Measurements from ENCODE around the gene PRKCE. TPM values are rescaled to one million over a fixed set of nuclear protein-coding genes. Genes with fewer than 3 reads are reported as not detected.

The PRKCE gene
- total RNA-seq, 5 donors from 2014 or later (not counting 1 experiment from before 2014, with no cell fraction given): 16.5 to 29.8 (median 23.4) TPM

- no peaks in the 10 kb centered on the region for H3K9me3 ChIP-seq
- H3K4me3 ChIP-seq (ENCODE audit: control insufficient read depth in 1 of 2, extremely low read depth in 1 of 2, low read length in 1 of 2): no peak overlapping the region
- Mint-ChIP-seq H3K36me3 (peaks cover 57% of the 10 kb centered on the region), H3K27me3 (no peaks in the 10 kb centered on the region), H3K4me3 (no peak overlapping the region), H3K4me1 (no peaks in the 10 kb centered on the region), H3K9me3 (no peaks in the 10 kb centered on the region), H3K27ac (no peak overlapping the region)
- peaks cover 0 to 3% of the 10 kb centered on the region in 2 donors for H3K36me3 ChIP-seq (ENCODE audit: control insufficient read depth in 2 of 2, extremely low read depth in 1 of 2, insufficient read depth in 1 of 2, low read length in 1 of 2)
- ChIA-PET POLR2A (no interaction called here), CTCF (no interaction called here)
- no peak overlapping the region for H3K27ac ChIP-seq (ENCODE audit: low read length)
- no peak for DNase-seq
- no peaks in the 10 kb centered on the region for H3K4me1 ChIP-seq (ENCODE audit: control insufficient read depth in 1 of 2, extremely low read depth in 1 of 2, insufficient read depth in 2 of 2, low read length in 2 of 2)
- no CpG with 5 or more reads among the region's 2 CpGs for WGBS (ENCODE audit: insufficient coverage)
- H3K27me3 ChIP-seq (replicated peaks in 1 of 2; ENCODE audit: control insufficient read depth in 2 of 2, extremely low read depth in 1 of 2, insufficient read depth in 2 of 2, low read length in 1 of 2): no peaks in the 10 kb centered on the region
- ATAC-seq (replicated peaks in 1 of 4): no peak
These were observed 357.8 kb downstream of the PRKCE start for GRCh38 chr2:46009315-46009714.

GRCh38 chr2:46009772-46010171 is 358.3 kb downstream of the PRKCE start:
- no CpG with 5 or more reads among the region's 2 CpGs for WGBS (ENCODE audit: insufficient coverage)
- H3K27ac Mint-ChIP-seq: no peak overlapping the region
- H3K4me3 ChIP-seq (ENCODE audit: control insufficient read depth in 1 of 2, extremely low read depth in 1 of 2, low read length in 1 of 2): no peak overlapping the region
- no peak overlapping the region for H3K27ac ChIP-seq (ENCODE audit: low read length)
- no peaks in the 10 kb centered on the region for H3K4me1 Mint-ChIP-seq
- ChIA-PET CTCF (interaction anchor here in 1 of 2 donors (0.7 kb wide), 1 partner anchor 17 kb away, joined by 3 read pairs; no protein-coding TSS in a partner anchor), POLR2A (no interaction called here)
- H3K36me3 Mint-ChIP-seq: peaks cover 57% of the 10 kb centered on the region
- no peaks in the 10 kb centered on the region for H3K27me3 ChIP-seq (replicated peaks in 1 of 2; ENCODE audit: control insufficient read depth in 2 of 2, extremely low read depth in 1 of 2, insufficient read depth in 2 of 2, low read length in 1 of 2)
- H3K4me3 Mint-ChIP-seq: no peak overlapping the region
- no peaks in the 10 kb centered on the region for H3K27me3 Mint-ChIP-seq
- DNase-seq (no peak), ATAC-seq (replicated peaks in 1 of 4) (no peak)
- H3K36me3 ChIP-seq (ENCODE audit: control insufficient read depth in 2 of 2, extremely low read depth in 1 of 2, insufficient read depth in 1 of 2, low read length in 1 of 2): peaks cover 0 to 3% of the 10 kb centered on the region in 2 donors
- H3K9me3 Mint-ChIP-seq: no peaks in the 10 kb centered on the region
- no peaks in the 10 kb centered on the region for H3K9me3 ChIP-seq
- H3K4me1 ChIP-seq (ENCODE audit: control insufficient read depth in 1 of 2, extremely low read depth in 1 of 2, insufficient read depth in 2 of 2, low read length in 2 of 2): no peaks in the 10 kb centered on the region

- ChIA-PET CTCF (interaction anchor here (0.6 to 1.4 kb wide), 7 partner anchors 17 to 640 kb away, joined by 3 to 5 read pairs (median 4); no protein-coding TSS in a partner anchor), POLR2A (no interaction called here)
These were observed 358.9 kb downstream of the PRKCE start for GRCh38 chr2:46010223-46010924.

GRCh38 chr2:46010925-46011490 is 359.5 kb downstream of the PRKCE start:
- ChIA-PET POLR2A (no interaction called here), CTCF (interaction anchor here (0.6 to 1.4 kb wide), 8 partner anchors 207 to 639 kb away, joined by 3 to 5 read pairs (median 4); no protein-coding TSS in a partner anchor)
- Mint-ChIP-seq H3K27me3 (no peaks in the 10 kb centered on the region), H3K4me3 (no peak overlapping the region), H3K36me3 (peaks cover 56% of the 10 kb centered on the region), H3K9me3 (no peaks in the 10 kb centered on the region), H3K4me1 (no peaks in the 10 kb centered on the region), H3K27ac (no peak overlapping the region)
- Histone ChIP-seq H3K36me3 (ENCODE audit: control insufficient read depth in 2 of 2, extremely low read depth in 1 of 2, insufficient read depth in 1 of 2, low read length in 1 of 2) (peaks cover 0 to 3% of the 10 kb centered on the region in 2 donors), H3K27ac (ENCODE audit: low read length) (no peak overlapping the region), H3K9me3 (no peaks in the 10 kb centered on the region), H3K4me3 (ENCODE audit: control insufficient read depth in 1 of 2, extremely low read depth in 1 of 2, low read length in 1 of 2) (no peak overlapping the region), H3K27me3 (replicated peaks in 1 of 2; ENCODE audit: control insufficient read depth in 2 of 2, extremely low read depth in 1 of 2, insufficient read depth in 2 of 2, low read length in 1 of 2) (no peaks in the 10 kb centered on the region), H3K4me1 (ENCODE audit: control insufficient read depth in 1 of 2, extremely low read depth in 1 of 2, insufficient read depth in 2 of 2, low read length in 2 of 2) (no peaks in the 10 kb centered on the region)
- no CpG with 5 or more reads among the region's 3 CpGs for WGBS (ENCODE audit: insufficient coverage)
- peak in 1 of 4 experiments; percentile 38 for ATAC-seq (replicated peaks in 1 of 4)
- DNase-seq: peak in 1 of 35 experiments; percentile 46

More at GRCh38 chr2:46010223-46010924, 358.9 kb downstream of the PRKCE start:
- H3K27ac ChIP-seq (ENCODE audit: low read length): no peak overlapping the region
- H3K27me3 ChIP-seq (replicated peaks in 1 of 2; ENCODE audit: control insufficient read depth in 2 of 2, extremely low read depth in 1 of 2, insufficient read depth in 2 of 2, low read length in 1 of 2): no peaks in the 10 kb centered on the region
- no CpG with 5 or more reads among the region's 5 CpGs for WGBS (ENCODE audit: insufficient coverage)
- H3K36me3 ChIP-seq (ENCODE audit: control insufficient read depth in 2 of 2, extremely low read depth in 1 of 2, insufficient read depth in 1 of 2, low read length in 1 of 2): peaks cover 0 to 3% of the 10 kb centered on the region in 2 donors
- Mint-ChIP-seq H3K27ac (no peak overlapping the region), H3K9me3 (no peaks in the 10 kb centered on the region), H3K27me3 (no peaks in the 10 kb centered on the region), H3K4me3 (no peak overlapping the region), H3K4me1 (no peaks in the 10 kb centered on the region), H3K36me3 (peaks cover 53% of the 10 kb centered on the region)
- H3K4me1 ChIP-seq (ENCODE audit: control insufficient read depth in 1 of 2, extremely low read depth in 1 of 2, insufficient read depth in 2 of 2, low read length in 2 of 2): no peaks in the 10 kb centered on the region
- no peak overlapping the region for H3K4me3 ChIP-seq (ENCODE audit: control insufficient read depth in 1 of 2, extremely low read depth in 1 of 2, low read length in 1 of 2)
- DNase-seq (no peak), ATAC-seq (replicated peaks in 1 of 4) (no peak)
- no peaks in the 10 kb centered on the region for H3K9me3 ChIP-seq

- H3K9me3 Mint-ChIP-seq: no peaks in the 10 kb centered on the region
- 51% methylated on average over 3 of the region's 3 CpGs for WGBS (ENCODE audit: insufficient coverage)
- Histone ChIP-seq H3K27me3 (replicated peaks in 1 of 2; ENCODE audit: control insufficient read depth in 2 of 2, extremely low read depth in 1 of 2, insufficient read depth in 2 of 2, low read length in 1 of 2) (no peaks in the 10 kb centered on the region), H3K9me3 (no peaks in the 10 kb centered on the region), H3K27ac (ENCODE audit: low read length) (no peak overlapping the region), H3K36me3 (ENCODE audit: control insufficient read depth in 2 of 2, extremely low read depth in 1 of 2, insufficient read depth in 1 of 2, low read length in 1 of 2) (peaks cover 0 to 3% of the 10 kb centered on the region in 2 donors), H3K4me3 (ENCODE audit: control insufficient read depth in 1 of 2, extremely low read depth in 1 of 2, low read length in 1 of 2) (no peak overlapping the region), H3K4me1 (ENCODE audit: control insufficient read depth in 1 of 2, extremely low read depth in 1 of 2, insufficient read depth in 2 of 2, low read length in 2 of 2) (no peaks in the 10 kb centered on the region)
- no peak overlapping the region for H3K27ac Mint-ChIP-seq
- H3K4me3 Mint-ChIP-seq: no peak overlapping the region
- ATAC-seq (replicated peaks in 1 of 4) (no peak), DNase-seq (no peak)
- no peaks in the 10 kb centered on the region for H3K4me1 Mint-ChIP-seq
- CTCF ChIA-PET: interaction anchor here (0.5 to 1.3 kb wide), 5 partner anchors 14 to 180 kb away, joined by 3 to 6 read pairs (median 3); no protein-coding TSS in a partner anchor
- no peaks in the 10 kb centered on the region for H3K27me3 Mint-ChIP-seq
- H3K36me3 Mint-ChIP-seq: peaks cover 52% of the 10 kb centered on the region
- POLR2A ChIA-PET: interaction anchor here in 1 of 2 donors (0.7 kb wide), 1 partner anchor 9 kb away, joined by 3 read pairs; no protein-coding TSS in a partner anchor
These were observed 361.3 kb downstream of the PRKCE start for GRCh38 chr2:46012618-46013240.

GRCh38 chr2:46013726-46014125 is 362.3 kb downstream of the PRKCE start:
- Mint-ChIP-seq H3K4me1 (peaks cover 0 to 2% (median 0%) of the 10 kb centered on the region in 3 donors), H3K36me3 (peaks cover 47% of the 10 kb centered on the region), H3K9me3 (no peaks in the 10 kb centered on the region), H3K4me3 (no peak overlapping the region), H3K27me3 (no peaks in the 10 kb centered on the region), H3K27ac (no peak overlapping the region)
- no peak overlapping the region for H3K27ac ChIP-seq (ENCODE audit: low read length)
- ATAC-seq (replicated peaks in 1 of 4): no peak
- POLR2A ChIA-PET: interaction anchor here in 1 of 2 donors (0.7 kb wide), 1 partner anchor 8 kb away, joined by 3 read pairs; no protein-coding TSS in a partner anchor
- WGBS (ENCODE audit: insufficient coverage): 100% methylated on average over 2 of the region's 5 CpGs
- DNase-seq: no peak
- CTCF ChIA-PET: interaction anchor here (1.0 to 1.3 kb wide), 3 partner anchors 13 to 49 kb away, joined by 3 to 4 read pairs (median 3); no protein-coding TSS in a partner anchor
- H3K4me1 ChIP-seq (ENCODE audit: control insufficient read depth in 1 of 2, extremely low read depth in 1 of 2, insufficient read depth in 2 of 2, low read length in 2 of 2): no peaks in the 10 kb centered on the region
- H3K9me3 ChIP-seq: no peaks in the 10 kb centered on the region
- H3K36me3 ChIP-seq (ENCODE audit: control insufficient read depth in 2 of 2, extremely low read depth in 1 of 2, insufficient read depth in 1 of 2, low read length in 1 of 2): peaks cover 0 to 3% of the 10 kb centered on the region in 2 donors
- no peaks in the 10 kb centered on the region for H3K27me3 ChIP-seq (replicated peaks in 1 of 2; ENCODE audit: control insufficient read depth in 2 of 2, extremely low read depth in 1 of 2, insufficient read depth in 2 of 2, low read length in 1 of 2)
- H3K4me3 ChIP-seq (ENCODE audit: control insufficient read depth in 1 of 2, extremely low read depth in 1 of 2, low read length in 1 of 2): no peak overlapping the region
